Stimulated activated CD4-positive, alpha-beta T cell treated with anti-CD3 and anti-CD28 coated beads, Interleukin-4, amount 100 ng/mL, for 24 hours (primary cell): ENCODE measurements around the gene ABCG2.
"Not testable (repeated sequence)": the region's sequence is repeated elsewhere in the genome, so short reads cannot be mapped to it uniquely, and the experiment has no call there.

ENCODE experiments used
- DNase-seq: peaks from one replicate; pipeline ENCODE4 v3.0.0-alpha.2; 2020

ABCG2 gene

DNA sequence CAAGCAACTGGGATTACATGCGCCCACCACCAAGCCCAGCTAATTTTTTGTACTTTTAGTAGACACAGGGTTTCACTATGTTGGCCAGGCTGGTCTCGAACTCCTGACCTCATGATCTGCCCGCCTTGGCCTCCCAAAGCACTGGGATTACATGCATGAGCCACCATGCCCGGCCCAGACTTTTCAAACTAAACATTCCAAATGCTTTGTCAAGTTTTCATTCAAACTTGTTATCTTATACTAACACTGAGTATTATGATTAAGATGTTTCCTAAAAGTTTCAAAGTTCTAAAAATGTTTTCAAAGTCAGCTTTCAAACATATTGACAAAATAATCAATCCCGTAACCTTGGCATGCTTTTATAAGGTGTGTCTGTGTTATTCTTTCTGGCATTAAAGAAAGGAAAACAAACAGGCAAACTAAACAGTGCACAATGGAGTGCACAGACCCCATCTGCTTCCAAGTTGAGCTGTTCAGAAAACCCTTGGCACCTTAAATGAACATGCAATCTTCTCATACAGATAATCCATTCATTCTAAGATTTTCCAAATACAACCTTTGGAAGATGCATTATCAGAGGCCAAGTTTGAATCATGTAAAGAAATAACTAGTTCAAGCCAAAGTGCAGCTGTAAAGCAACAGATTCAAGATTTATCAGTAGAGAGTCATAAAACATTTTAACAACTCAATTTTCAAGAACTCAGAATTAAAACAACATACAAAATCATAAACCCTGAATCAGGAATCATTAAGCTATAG, 49.1 kb downstream of the ABCG2 start:
- DNase-seq, result no peak

DNA sequence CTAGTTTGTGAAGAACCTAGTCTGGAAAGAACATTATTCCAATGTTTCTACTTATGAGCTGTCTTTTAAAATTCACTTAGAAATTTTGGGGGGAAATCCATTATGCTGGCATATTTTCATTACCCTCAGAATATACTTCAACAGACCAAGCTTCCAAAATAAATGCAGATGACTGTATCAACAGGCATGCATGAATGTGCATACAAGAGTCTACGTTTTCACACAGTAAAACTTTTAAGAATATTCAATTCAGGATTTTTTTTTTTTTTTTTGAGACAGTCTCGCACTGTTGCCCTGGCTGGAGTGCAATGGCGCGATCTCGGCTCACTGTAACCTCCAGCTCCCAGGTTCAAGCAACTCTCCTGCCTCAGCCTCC, 49.7 kb downstream of the ABCG2 start:
- DNase-seq, result no peak

DNA sequence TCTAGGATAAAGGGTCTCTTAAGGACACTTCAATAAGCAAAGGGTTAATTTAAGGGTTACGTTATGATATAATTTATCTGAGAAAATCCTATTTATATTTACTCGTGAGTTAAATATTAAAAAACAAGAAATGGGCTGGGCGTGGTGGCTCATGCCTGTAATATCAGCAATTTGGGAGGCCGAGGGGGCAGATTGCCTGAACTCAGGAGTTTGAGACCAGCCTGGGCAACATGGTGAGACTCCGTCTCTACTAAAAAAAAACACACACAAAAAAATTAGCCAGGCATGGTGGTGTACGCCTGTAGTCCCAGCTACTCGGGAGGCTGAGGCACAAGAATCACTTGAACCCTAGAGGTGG, 50.4 kb downstream of the ABCG2 start:
- not testable (repeated sequence) for DNase-seq

DNA sequence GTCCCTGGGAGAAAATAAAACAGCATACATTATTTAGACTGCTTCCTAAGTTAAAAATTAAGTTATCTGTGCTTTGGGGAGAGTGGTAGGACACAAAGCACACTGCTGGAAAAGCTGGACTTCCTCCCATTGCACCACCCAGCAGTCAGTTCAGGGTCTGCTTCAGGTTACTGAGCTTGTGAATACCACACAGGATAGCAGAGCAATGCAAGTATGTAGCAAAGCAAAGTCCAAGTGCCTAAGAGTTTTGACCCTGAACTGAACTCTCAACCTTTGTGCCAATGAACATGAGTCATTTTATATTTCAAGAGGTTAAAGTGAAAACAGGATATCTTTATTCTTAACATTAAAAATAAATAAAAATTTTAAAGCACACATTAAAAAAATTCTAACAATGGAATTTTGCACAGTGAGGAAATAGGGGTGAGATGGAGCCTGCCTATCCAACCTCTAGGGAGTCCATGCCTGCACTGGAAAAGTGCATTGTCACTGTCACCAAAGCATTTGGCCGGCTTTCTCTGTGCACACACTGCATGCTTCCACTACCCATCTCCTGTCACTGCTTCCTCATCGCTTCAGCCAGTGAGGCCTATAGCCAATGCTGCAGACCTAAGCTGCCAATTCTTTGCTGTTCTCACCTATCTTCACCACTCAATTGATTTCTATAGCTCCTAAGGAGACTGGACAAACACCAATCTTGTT, 50.9 kb downstream of the ABCG2 start:
- DNase-seq, result no peak

DNA sequence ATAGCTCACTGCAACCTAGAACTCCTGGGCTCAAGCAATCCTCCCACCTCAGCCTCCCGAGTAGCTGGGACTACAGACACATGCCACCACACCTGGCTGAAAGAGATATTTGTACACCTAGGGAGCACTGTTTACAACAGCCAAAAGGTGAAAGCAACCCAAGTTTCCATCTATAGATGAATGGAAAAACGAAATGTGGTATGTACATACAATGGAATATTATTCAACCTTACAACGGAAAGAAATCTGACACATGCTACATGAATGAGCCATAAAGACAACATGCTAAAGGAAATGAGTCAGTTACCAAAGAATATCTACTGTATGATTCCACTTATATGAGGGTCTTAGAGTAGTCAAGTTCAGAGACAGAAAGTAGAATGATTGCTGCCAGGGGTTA, 52.2 kb downstream of the ABCG2 start:
- DNase-seq, result no peak

DNA sequence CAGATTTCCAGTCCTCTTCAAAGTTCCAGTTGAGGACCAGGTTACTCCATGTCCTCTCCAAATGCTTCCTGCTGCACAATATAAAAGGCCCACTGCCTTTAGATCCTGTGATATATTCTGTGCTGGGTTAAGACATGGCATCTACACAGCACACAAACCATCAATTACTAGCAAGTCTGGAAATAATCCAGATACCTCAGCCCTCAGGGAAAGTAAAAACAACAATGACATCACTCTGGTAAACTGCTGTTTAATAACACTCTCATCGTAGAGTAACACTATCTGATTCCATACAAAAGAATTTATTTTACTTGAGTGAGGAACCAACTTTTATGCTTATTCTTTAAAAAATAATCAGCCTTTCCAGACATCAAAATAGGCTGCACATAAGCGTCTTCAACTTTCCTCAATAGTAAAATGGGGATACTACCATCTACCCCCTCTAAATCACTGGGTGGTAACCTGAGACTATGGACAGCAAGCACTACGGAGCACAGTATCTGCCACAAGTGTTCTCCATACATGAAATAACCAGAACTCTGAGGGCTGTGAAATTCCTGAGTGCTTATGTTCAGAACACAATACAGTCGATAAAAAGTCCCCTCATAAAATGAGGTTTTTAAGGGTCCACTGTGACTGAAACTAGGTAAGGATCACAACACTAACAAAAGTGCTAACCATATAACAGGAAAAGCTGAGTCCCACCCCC, 53.4 kb downstream of the ABCG2 start:
- DNase-seq, result no peak

DNA sequence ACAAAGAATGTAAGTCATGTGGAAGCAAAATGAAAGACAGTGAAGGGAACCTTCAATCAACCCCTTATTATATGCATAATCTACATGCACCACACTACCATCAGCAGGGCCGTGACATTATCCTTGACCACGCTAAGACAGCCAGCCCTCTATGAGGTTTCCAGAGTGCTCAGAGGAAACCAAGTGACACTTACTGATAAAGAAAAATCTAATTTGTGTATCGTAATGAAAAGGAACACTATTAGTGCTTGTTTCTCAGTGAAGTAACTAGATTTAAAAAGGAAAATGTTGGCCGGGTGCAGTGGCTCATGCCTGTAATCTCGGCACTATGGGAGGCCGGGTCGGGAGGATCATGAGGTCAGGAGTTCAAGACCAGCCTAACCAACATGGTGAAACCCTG, 56.4 kb downstream of the ABCG2 start:
- no peak for DNase-seq

DNA sequence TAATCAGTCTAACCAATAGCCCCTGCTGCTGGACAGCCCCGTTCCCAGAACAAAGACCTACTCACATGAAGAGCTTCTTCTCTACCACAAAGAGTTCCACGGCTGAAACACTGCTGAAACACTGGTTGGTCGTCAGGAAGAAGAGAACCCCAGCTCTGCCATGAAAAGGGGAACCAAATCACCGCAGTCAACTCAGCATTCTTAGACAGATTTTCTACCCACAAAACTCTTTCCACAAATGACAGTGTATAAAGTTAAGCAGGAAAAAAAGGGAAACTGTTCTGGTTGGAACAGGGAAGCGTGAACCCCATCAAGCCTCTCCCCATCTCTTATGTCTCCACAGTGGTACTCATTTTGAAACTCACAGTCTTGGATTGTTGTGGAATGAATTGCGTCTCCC, 57.3 kb downstream of the ABCG2 start:
- DNase-seq, result no peak

DNA sequence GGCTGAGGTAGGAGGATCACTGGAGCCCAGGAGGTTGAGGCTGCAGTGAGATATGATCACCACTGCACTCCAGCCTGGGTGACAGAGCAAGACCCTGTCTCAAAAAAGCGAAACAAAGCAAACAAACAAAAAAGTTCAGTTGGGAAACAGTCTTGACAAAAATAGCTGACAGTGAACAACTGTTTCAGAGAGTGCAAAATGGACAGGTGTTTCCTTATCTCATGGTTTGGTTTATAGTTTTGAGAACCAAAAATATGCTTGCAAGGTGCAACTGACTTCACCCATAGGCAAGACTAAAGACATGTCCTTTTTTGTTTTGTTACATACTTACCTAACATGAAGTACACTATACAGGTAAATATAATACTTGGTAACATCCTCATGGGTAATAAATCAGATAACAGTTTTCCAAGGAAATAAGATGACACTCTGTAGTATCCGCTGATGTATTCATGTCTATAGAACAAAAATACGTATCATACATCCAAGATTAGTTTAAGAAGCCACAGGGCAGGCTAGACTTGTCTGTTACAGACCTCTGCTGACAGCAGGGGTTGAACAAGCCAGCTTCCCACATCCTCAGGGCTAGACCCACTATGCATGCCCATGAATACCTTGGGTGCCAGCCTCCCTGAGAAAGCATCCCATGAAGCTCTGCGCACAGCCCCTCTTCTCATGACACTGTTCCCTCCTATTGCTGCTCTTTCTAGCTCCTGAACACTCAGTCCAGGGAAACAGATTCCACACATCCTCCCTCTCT, 59.3 kb downstream of the ABCG2 start:
- no peak for DNase-seq

DNA sequence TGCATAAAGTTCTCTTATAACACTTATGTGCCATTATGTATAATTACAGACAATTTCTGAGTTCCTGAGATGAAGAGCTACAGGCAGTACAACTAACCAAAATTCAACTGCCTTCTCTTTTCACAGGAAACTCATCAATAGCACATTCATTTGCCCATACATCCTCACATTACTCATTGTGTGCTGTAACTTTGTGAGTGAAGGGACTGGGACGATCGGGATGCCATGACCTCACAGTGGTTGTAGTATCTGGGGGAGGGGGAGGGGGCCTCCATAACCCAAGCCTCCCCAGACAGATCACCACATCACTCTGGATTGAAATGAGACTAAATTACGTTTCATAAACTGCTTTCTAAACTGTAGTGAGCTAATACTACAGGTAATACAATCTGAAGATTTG, 60.7 kb downstream of the ABCG2 start:
- no peak for DNase-seq

DNA sequence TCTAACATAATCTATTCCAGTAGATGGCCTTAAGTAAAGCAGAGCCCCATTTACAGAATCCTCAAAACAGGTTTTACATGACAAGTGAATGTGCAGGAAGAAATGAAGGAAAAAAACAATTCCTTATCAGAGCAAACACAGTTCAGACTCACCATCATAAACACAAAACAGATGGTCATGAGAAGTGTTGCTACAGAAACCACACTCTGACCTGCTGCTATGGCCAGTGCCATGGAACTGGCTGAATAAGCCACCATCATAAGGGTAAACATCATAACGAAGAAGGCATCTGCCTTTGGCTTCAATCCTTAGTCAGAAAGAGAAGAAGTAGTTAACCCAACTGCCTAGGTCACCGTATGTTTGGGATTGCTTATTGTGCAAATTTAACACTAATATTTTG, 61.1 kb downstream of the ABCG2 start:
- no peak for DNase-seq

DNA sequence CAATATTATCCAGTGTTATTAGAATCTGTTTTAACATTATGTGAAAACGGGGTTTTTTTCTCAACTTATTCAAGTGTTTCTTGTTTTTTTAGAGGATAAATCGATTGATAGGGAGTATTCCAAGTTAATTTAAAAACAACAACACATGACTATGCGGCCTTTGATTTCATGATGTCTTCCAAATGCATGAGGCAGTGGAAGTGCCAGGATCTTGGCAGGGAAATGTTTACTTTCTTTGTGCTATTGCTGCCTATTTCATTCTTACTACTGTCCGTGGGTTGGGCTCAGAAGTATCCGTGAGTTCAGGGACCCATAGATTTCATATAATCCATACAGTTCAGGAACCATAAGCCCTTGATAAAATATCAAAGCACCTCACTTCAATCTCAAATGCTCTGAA, 64.6 kb downstream of the ABCG2 start:
- no peak for DNase-seq

DNA sequence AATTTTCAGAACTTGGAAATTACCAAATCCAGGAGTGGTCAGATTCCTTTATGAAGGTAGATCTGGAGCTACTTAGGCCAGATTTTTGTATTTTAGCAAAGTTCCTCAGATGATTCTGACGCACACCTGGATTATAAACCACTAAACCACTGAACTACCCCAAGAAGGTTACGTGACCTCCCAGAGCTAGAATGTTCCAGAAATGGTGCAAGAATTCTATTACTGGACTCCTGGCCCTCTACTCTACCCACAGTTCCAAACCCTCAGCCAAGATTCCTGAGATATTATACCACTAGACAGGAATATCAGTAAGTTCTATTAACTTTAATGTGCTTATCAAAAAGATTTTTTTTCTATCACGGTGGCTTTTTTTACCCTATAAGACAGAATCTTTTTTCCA, 67.1 kb downstream of the ABCG2 start:
- DNase-seq, result no peak

DNA sequence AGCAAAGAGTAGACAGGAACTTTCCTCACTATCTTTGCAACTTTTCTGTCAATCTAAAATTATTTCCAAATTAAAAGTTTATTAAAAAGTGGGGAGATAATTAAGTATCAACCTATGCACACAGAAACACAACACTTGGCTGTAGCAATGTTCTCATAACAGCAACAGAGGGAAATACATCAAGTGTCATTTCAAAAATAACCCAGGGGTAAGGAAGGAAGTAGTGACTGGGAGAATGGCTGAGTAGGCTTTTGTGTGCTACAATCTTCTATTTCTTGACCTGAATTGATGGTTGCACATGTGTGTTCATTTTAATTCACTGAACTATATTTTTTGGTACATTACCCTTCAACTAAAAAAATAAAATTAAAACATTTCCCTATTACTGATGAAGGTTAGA, 67.5 kb downstream of the ABCG2 start:
- DNase-seq, result no peak

DNA sequence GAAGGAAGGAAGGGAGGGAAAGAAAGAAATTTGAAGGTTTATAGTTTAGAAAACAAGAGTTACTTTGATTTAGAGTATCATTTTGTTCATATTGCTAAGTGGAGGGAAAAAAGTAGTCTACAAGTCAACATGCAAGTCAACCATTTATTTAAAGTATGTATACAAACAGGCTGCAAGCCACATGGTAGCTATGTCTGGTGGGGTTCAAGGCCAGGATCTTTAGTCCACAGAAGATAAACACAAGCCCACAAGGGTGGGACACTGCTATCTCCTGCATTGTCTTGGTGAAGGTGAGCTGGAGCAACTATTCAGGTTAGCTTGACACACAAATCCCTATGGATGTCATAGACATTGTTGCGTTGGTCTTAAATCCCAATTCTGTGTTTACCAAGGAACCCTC, 71.4 kb downstream of the ABCG2 start:
- DNase-seq, result no peak

DNA sequence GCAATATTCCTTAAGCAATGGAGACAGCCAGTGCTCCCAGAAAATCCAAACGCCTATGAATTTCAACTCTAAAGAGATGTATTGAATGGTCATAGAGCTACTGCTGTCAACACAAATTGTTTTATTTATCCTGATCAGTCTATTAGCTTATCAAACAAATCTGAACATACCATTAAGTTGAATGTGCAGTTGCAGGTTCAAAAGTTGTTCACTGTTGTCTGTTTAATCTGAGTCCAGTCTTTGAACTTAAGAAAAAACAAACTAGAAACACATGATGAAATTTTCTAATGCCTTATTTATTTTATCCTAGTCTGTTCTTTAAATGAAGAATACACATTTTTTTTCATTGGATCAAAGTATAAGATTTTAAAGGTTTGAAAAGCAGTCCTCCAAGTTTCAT, 77.8 kb downstream of the ABCG2 start:
- DNase-seq, result no peak

DNA sequence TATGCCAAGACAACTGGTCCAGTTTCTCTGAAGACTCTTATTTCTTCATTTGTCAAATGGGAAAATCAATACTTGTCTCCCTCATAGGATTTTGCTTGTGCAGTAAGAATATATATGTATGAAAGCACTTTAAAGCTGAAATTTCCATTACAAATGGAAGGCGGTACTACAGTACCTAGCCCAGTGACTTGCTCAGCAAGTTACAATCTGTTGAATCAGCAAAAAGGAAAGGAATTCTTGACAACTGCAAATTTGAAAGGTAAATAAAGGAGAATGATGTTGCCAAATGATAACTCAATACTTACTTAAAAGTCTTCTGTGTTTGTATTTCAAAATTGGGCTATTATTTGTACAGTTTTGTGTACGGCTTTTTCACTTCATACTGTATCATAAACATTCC, 79.9 kb downstream of the ABCG2 start:
- no peak for DNase-seq

DNA sequence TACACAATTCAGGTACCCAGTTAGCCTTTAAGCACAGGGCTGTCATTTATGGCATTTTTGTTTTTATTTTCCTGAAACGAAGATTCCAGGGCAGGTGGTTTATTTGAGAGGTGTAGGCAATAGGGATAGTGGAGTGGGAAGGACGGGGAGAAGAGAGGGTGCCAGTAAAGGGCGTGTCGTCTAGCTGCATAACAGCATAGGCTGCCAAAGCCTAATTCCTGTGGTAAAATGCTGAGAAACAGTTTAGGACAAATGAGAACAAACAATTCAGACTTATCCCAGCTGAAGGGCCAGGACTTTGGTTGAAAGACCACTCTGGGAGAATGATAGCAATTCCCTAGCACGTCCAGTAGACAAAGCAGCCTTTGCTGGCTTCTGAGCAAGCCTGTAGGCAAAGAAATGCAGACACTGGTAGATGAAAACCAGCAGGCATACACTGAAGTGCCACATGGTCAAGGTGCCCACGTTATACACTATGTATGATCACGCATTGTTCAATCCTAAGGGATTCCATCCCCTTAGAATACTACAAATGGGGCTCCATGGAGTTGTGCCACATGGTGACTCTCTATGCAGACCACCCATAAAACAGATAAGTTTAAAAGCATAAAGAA, 80.4 kb downstream of the ABCG2 start:
- DNase-seq, result no peak

DNA sequence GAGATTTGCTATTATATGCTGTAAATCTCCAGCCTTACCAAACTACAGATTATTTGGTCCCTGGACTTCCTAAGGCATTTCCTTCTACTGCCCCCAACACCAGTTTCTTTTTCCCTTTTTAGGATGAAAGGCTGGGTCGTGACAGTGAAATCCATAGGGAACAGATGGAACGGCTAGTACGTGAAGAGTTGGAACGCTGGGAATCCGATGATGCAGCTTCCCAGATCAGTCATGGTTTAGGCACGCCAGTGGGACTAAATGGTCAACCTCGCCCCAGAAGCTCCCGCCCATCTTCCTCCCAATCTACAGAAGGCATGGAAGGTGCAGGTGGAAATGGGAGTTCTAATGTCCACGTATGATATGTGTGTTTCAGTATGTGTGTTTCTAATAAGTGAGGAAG, 83.1 kb downstream of the ABCG2 start:
- no peak for DNase-seq

DNA sequence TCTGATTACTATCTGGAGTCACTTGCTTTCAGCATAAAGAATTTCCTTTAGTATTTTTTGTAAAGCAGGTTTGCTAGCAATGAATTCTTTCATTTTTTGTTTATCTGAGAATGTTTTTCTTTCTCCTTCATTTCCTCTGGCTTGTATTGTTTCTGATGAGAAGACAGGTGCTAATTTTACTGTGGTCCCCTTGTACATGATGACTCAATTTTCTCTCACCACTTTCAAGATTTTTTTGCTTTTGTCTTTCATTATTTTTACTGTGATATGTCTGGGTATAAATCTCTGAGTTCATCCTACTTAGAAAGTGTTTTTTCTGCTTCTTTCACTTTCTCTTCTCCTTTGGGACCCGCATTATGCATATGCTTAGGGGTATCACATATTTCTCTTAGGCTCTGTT, 88.4 kb downstream of the ABCG2 start:
- DNase-seq, result no peak

DNA sequence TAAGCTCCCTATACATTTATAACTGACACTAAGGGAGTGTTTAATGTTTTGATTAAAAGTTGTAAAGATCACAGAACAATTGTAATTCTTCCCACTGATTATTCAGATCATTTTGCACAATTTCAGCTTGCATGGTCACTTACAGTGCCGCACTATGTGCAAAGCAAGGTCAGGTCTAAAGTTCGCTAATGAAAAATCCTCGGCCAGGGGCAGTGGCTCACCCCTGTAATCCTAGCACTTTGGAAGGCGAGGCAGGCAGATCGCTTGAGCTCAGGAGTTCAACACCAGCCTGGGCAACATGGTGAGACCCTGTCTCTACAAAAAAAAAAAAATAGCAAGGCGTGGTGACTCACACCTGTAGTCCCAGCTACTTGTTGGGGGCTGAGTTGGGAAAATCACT, 94.0 kb downstream of the ABCG2 start:
- no peak for DNase-seq

DNA sequence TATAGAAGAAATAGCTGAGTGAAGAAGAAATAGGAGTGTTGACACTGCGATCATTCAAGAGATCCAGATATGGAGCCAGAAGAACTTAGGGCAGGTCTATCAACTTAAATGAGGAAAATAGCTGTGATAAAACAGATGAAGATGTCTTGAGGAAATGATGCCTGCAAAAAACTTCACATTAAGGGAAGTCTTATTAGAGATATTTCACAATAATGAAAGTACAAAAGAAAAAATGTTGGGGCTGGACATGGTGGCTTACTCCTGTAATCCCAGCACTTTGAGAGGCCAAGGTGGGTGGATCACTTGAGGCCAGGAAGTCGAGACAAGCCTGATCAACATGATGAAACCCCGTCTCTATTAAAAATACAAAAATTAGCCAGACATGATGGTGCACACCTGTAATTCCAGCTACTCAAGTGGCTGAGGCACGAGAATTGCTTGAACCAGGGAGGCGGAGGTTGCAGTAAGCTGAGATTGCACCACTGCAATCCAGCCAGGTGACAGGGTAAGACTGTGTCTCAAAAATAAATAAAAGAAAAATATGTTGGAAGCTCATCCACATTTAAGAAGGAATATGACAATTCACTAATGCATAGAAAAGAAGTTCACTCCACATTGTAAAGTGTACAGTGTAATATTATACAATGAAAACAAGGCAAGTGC, 94.7 kb downstream of the ABCG2 start:
- DNase-seq, result no peak

DNA sequence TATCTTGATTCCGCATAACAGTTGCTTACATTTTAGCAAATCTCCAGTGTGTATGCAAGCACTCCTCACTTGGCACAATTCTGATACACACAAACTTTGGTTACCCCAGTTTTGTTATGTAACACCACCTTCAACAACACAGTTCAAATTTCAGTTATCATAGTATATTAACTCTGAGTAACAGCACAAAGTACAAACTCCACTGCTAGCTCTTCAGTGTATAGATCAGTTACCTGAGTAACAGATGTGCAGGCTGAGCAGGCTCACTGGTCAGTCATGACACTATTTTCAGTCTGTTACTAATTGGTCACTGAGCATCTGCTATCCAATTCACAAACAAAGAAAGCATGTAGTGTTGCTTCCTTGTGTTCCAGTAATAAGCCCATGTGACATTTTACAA, 95.6 kb downstream of the ABCG2 start:
- no peak for DNase-seq
